Ascending aorta (tissue), 2 donors: ENCODE measurements around the gene INAVA. TPM values are rescaled to one million over a fixed set of nuclear protein-coding genes. Genes with fewer than 3 reads are reported as not detected.

Experiments
- DNase-seq, 2 donors: peaks; one replicate each; pipeline ENCODE4 v3.0.0-alpha.2; 2019; ENCODE audit warnings: low spot score in 2 of 2
- H3K27ac ChIP-seq, 2 donors: fragments of 200-600 bp; sonication (generic); one replicate each; pipeline ENCODE4 v1.5.1; 2016 to 2017; ENCODE audit warnings: mild to moderate bottlenecking in 1 of 2
- H3K27me3 ChIP-seq: fragments of 200-600 bp; sonication (generic); one replicate; pipeline ENCODE4 v1.5.1; 2017
- H3K36me3 ChIP-seq, 2 donors: fragments of 200-600 bp; sonication (generic); one replicate each; pipeline ENCODE4 v1.5.1; 2016
- H3K4me1 ChIP-seq, 2 donors: fragments of 200-600 bp; sonication (generic); one replicate each; pipeline ENCODE4 v1.5.1; 2016 to 2017; ENCODE audit warnings: mild to moderate bottlenecking in 1 of 2
- H3K4me3 ChIP-seq, 2 donors: fragments of 200-600 bp; sonication (generic); one replicate each; pipeline ENCODE4 v1.5.1; 2016 to 2017; ENCODE audit warnings: mild to moderate bottlenecking in 1 of 2
- H3K9me3 ChIP-seq, 2 donors: fragments of 200-600 bp; sonication (generic); one replicate each; pipeline ENCODE4 v1.5.1; 2016
- CTCF ChIP-seq, 3 experiments: fragments of 200-600 bp in 2 of 3; fragments of 450-650 bp in 1 of 3; sonication (generic) in 2 of 3; IDR thresholded peaks; one replicate each; pipeline ENCODE4 v1.5.1; 2016 to 2019; ENCODE audit warnings: antibody characterized with exemption in 3 of 3, mild to moderate bottlenecking in 1 of 3, moderate library complexity in 1 of 3
- intact Hi-C: fragments of 100-400 bp; cut with DNase I; formaldehyde crosslinking; loops from one replicate; pipeline ENCODE4 v1.15.1; 2023
- total RNA-seq: library from RNA; depleted of rRNA; stranded (reverse); fragments of >200 nt; gene quantifications from one replicate; pipeline ENCODE4 v1.1.0, GENCODE V29; 2016

Gene INAVA
- total RNA-seq, 1 donor from 2014 or later, result not detected

GRCh38 chr1:200951016-200951415 lies 56.3 kb downstream of the INAVA start:
- H3K27ac ChIP-seq, result no peak overlapping the region

GRCh38 chr1:200954434-200954833 lies 59.7 kb downstream of the INAVA start:
- no peaks in the 10 kb centered on the region for H3K9me3 ChIP-seq
- intact Hi-C loops, result no loop called here
- H3K27ac ChIP-seq, result no peak overlapping the region

More at GRCh38 chr1:200951016-200951415, 56.3 kb downstream of the INAVA start:
- no peak for DNase-seq
- no peaks in the 10 kb centered on the region for H3K9me3 ChIP-seq
- H3K4me1 ChIP-seq, result no peaks in the 10 kb centered on the region
- intact Hi-C loops, result no loop called here
- no peaks in the 10 kb centered on the region for H3K36me3 ChIP-seq
- TF ChIP-seq CTCF (IDR thresholded peaks at IDR 0.05), result no peak
- H3K27me3 ChIP-seq, result no peaks in the 10 kb centered on the region
- H3K4me3 ChIP-seq, result no peak overlapping the region

GRCh38 chr1:200958597-200958996 lies 63.9 kb downstream of the INAVA start:
- no peaks in the 10 kb centered on the region for H3K4me1 ChIP-seq
- no peak for DNase-seq
- TF ChIP-seq CTCF (IDR thresholded peaks at IDR 0.05), result no peak
- no peaks in the 10 kb centered on the region for H3K36me3 ChIP-seq
- H3K27ac ChIP-seq, result no peak overlapping the region
- H3K4me3 ChIP-seq, result no peak overlapping the region
- no peaks in the 10 kb centered on the region for H3K27me3 ChIP-seq
- intact Hi-C loops, result no loop called here
- H3K9me3 ChIP-seq, result no peaks in the 10 kb centered on the region

More at GRCh38 chr1:200954434-200954833, 59.7 kb downstream of the INAVA start:
- TF ChIP-seq CTCF (IDR thresholded peaks at IDR 0.05), result no peak
- Histone ChIP-seq H3K4me3 (no peak overlapping the region), H3K27me3 (no peaks in the 10 kb centered on the region), H3K36me3 (no peaks in the 10 kb centered on the region), H3K4me1 (no peaks in the 10 kb centered on the region)
- no peak for DNase-seq

GRCh38 chr1:200959411-200959921 lies 64.8 kb downstream of the INAVA start:
- no peaks in the 10 kb centered on the region for H3K4me1 ChIP-seq
- TF ChIP-seq CTCF (IDR thresholded peaks at IDR 0.05), result no peak
- no peaks in the 10 kb centered on the region for H3K27me3 ChIP-seq
- no peak for DNase-seq
- no peak overlapping the region for H3K27ac ChIP-seq
- intact Hi-C loops, result no loop called here
- H3K4me3 ChIP-seq, result no peak overlapping the region
- H3K9me3 ChIP-seq, result no peaks in the 10 kb centered on the region
- H3K36me3 ChIP-seq, result no peaks in the 10 kb centered on the region

- no peaks in the 10 kb centered on the region for H3K9me3 ChIP-seq
- H3K4me1 ChIP-seq, result no peaks in the 10 kb centered on the region
- DNase-seq, result no peak
- H3K36me3 ChIP-seq, result no peaks in the 10 kb centered on the region
- intact Hi-C loops, result no loop called here
- H3K27me3 ChIP-seq, result no peaks in the 10 kb centered on the region
- H3K4me3 ChIP-seq, result no peak overlapping the region
- no peak overlapping the region for H3K27ac ChIP-seq
- no peak for TF ChIP-seq CTCF (IDR thresholded peaks at IDR 0.05)
These were observed 65.7 kb downstream of the INAVA start for GRCh38 chr1:200960236-200960947.
